Measurements from ENCODE around the gene RIC8A. TPM values are rescaled to one million over a fixed set of nuclear protein-coding genes. Genes with fewer than 3 reads are reported as not detected.

RIC8A gene
- total and polyA plus RNA-seq, 7 experiments from 2014 or later = 74.4 to 119 (median 92.0) TPM

DNA sequence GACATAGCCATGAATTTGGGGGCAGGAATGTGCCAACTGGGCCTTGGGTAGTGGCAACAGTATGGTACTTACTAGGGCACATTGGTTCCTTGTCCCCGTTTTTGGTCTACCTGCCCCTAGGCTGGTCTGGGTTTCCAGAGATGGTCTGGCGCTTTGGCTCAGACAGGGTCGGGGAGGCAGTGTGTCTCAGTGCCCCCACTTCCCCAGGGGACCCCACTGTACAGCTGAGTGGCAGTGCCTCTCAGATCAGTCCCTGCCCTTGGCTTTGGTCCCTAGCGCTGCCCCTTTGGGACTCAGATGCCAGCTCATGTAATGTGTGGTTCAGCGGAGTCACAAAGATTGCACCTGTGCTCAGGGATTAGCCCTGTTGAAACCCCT lies 3.3 kb downstream of the RIC8A start:
- CTCF ChIA-PET = interaction anchor here (0.5 kb wide), 1 partner anchor 125 kb away, joined by 3 read pairs; no protein-coding TSS in a partner anchor
- POLR2A ChIA-PET = no interaction called here
- DNase-seq = peak in 1 of 9 donors; percentile 6
- ATAC-seq = no peak
- H3K4me1 Mint-ChIP-seq = peaks cover 0 to 37% (median 21%) of the 10 kb centered on the region in 7 donors
- intact Hi-C loops (cut with micrococcal nuclease) = no loop called here
- Histone ChIP-seq H3K9me3 (ENCODE audit: control insufficient read depth in 2 of 3, low read length in 3 of 3) (no peaks in the 10 kb centered on the region), H3K4me3 (ENCODE audit: low read length) (no peak overlapping the region), H3K27ac (ENCODE audit: low read depth, low read length) (peak overlapping the region; percentile 32), H3K27me3 (ENCODE audit: control insufficient read depth in 2 of 2, insufficient read depth in 2 of 2, low read length in 2 of 2) (no peaks in the 10 kb centered on the region), H3K36me3 (ENCODE audit: control insufficient read depth in 2 of 3, insufficient read depth in 3 of 3, low read length in 3 of 3) (peaks cover 23 to 68% (median 42%) of the 10 kb centered on the region in 3 experiments), H3K4me1 (ENCODE audit: control insufficient read depth in 2 of 2, insufficient read depth in 2 of 2, low read length in 2 of 2) (peaks cover 14 to 24% of the 10 kb centered on the region in 2 donors)
- H3K27me3 Mint-ChIP-seq = no peaks in the 10 kb centered on the region
- H3K36me3 Mint-ChIP-seq = peaks cover 4 to 29% (median 9%) of the 10 kb centered on the region in 5 donors
- H3K9me3 Mint-ChIP-seq = peaks cover 0 to 4% (median 0%) of the 10 kb centered on the region in 11 donors
- H3K27ac Mint-ChIP-seq = peak overlapping the region in 5 of 9 donors; percentile 29 to 99 (median 34)
- H3K4me3 Mint-ChIP-seq = peak overlapping the region in 6 of 10 donors; percentile 18 to 96 (median 62)

DNA sequence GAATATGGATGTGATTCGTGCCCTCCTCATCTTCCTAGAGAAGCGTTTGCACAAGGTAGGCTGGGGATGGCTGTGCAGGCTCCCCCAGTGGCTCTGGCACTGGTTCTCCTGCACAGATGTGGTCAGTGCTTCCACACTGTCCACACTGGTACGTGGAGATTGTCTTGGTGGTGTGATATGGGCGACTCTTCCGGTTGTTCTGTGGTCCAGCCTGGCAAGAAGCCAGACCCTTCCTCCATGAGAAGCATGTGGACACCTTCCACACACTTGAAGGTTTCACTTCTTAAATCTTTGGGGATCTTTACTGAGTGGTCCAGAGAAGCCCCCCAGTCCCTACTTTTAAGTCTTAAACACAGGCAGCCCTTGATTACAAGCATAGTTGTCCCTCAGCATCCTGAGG lies 3.8 kb downstream of the RIC8A start:
- H3K36me3 Mint-ChIP-seq = peaks cover 4 to 29% (median 9%) of the 10 kb centered on the region in 5 donors
- peak overlapping the region in 7 of 9 donors; percentile 28 to 77 (median 59) for H3K27ac Mint-ChIP-seq
- H3K9me3 Mint-ChIP-seq = peaks cover 0 to 4% (median 0%) of the 10 kb centered on the region in 11 donors

DNA sequence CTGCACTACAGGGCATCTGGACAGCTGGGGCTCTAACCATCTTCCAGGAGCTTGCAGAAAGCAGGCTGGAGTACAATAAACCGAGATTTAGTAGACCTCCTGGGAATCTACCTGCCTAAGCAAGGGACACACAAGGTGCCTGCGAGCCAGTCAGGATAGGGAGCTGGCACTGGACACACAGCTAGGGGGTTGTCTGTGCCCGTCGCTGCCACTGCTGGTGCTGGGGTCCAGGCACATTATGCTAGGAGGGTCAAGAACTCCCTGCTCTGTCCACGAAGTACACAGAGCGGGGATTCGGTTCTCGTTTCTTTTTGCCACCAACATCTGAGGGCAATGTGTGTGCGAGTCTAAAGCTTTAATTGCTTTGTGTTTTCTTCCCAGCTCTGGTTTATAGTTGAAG lies 4.2 kb downstream of the RIC8A start:
- ATAC-seq (no peak), DNase-seq (no peak)
- H3K27ac Mint-ChIP-seq = peak overlapping the region in 5 of 9 donors; percentile 34 to 77 (median 63)
- Histone ChIP-seq H3K27ac (ENCODE audit: low read depth, low read length) (peak overlapping the region; percentile 32), H3K4me1 (ENCODE audit: control insufficient read depth in 2 of 2, insufficient read depth in 2 of 2, low read length in 2 of 2) (peaks cover 5 to 17% of the 10 kb centered on the region in 2 donors), H3K9me3 (ENCODE audit: control insufficient read depth in 2 of 3, low read length in 3 of 3) (no peaks in the 10 kb centered on the region), H3K36me3 (ENCODE audit: control insufficient read depth in 2 of 3, insufficient read depth in 3 of 3, low read length in 3 of 3) (peaks cover 23 to 73% (median 42%) of the 10 kb centered on the region in 3 experiments), H3K27me3 (ENCODE audit: control insufficient read depth in 2 of 2, insufficient read depth in 2 of 2, low read length in 2 of 2) (no peaks in the 10 kb centered on the region), H3K4me3 (ENCODE audit: low read length) (no peak overlapping the region)
- H3K4me1 Mint-ChIP-seq = peaks cover 0 to 31% (median 14%) of the 10 kb centered on the region in 7 donors
- POLR2A ChIA-PET = interaction anchor here (0.8 to 1.1 kb wide), 2 partner anchors 9 to 23 kb away, joined by 4 read pairs; no protein-coding TSS in a partner anchor
- CTCF ChIA-PET = interaction anchor here (0.6 kb wide), 1 partner anchor 21 kb away, joined by 3 read pairs; no protein-coding TSS in a partner anchor
- H3K27me3 Mint-ChIP-seq = no peaks in the 10 kb centered on the region
- peak overlapping the region in 2 of 10 donors; percentile 18 to 96 for H3K4me3 Mint-ChIP-seq
- H3K36me3 Mint-ChIP-seq = peaks cover 4 to 29% (median 9%) of the 10 kb centered on the region in 5 donors
- intact Hi-C loops (cut with micrococcal nuclease) = no loop called here
- peaks cover 0 to 4% (median 0%) of the 10 kb centered on the region in 11 donors for H3K9me3 Mint-ChIP-seq

More for the DNA sequence above, 3.8 kb downstream of the RIC8A start:
- H3K27me3 Mint-ChIP-seq = no peaks in the 10 kb centered on the region
- peaks cover 9 to 19% of the 10 kb centered on the region in 2 donors for H3K4me1 ChIP-seq (ENCODE audit: control insufficient read depth in 2 of 2, insufficient read depth in 2 of 2, low read length in 2 of 2)
- ATAC-seq (no peak), DNase-seq (no peak)
- no peak overlapping the region for H3K4me3 ChIP-seq (ENCODE audit: low read length)
- no peaks in the 10 kb centered on the region for H3K27me3 ChIP-seq (ENCODE audit: control insufficient read depth in 2 of 2, insufficient read depth in 2 of 2, low read length in 2 of 2)
- ChIA-PET POLR2A (interaction anchor here (0.8 to 1.1 kb wide), 2 partner anchors 8 to 24 kb away, joined by 4 read pairs; no protein-coding TSS in a partner anchor), CTCF (no interaction called here)
- H3K4me3 Mint-ChIP-seq = peak overlapping the region in 8 of 10 donors; percentile 18 to 96 (median 60)
- peak overlapping the region; percentile 32 for H3K27ac ChIP-seq (ENCODE audit: low read depth, low read length)
- peaks cover 23 to 71% (median 42%) of the 10 kb centered on the region in 3 experiments for H3K36me3 ChIP-seq (ENCODE audit: control insufficient read depth in 2 of 3, insufficient read depth in 3 of 3, low read length in 3 of 3)
- H3K9me3 ChIP-seq (ENCODE audit: control insufficient read depth in 2 of 3, low read length in 3 of 3) = no peaks in the 10 kb centered on the region
- intact Hi-C loops (cut with micrococcal nuclease) = no loop called here
- H3K4me1 Mint-ChIP-seq = peaks cover 0 to 32% (median 16%) of the 10 kb centered on the region in 7 donors

DNA sequence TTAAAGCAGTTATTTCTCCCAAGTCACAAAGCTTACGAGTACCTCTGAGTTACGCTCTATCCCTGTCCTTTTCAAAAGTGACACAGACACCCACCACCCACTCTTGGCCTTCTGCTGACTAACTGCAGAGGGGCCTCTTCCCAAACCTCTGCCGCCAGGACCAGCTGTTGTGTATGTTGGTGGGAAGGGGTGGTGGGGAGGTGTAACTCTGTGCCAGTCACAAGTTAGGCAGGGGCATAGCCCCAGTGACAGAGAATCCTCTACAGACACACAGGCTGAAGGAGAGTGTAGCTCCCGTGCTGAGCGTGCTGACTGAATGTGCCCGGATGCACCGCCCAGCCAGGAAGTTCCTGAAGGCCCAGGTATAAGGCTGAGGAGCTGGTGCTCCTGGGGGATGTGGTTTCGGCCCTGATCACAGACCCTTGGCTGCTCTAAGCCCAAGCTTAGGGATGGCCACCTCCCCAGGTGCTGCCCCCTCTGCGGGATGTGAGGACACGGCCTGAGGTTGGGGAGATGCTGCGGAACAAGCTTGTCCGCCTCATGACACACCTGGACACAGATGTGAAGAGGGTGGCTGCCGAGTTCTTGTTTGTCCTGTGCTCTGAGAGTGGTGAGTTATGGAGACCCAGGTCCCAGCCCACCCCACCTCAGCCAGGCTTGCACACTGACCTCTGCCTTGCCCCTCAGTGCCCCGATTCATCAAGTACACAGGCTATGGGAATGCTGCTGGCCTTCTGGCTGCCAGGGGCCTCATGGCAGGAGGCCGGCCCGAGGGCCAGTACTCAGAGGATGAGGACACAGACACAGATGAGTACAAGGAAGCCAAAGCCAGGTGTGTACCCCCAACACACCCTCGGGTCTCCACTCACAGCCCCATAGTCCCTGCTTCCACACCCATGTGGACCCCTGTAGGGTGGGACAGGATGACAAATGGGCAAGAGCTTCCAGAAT lies 4.9 kb downstream of the RIC8A start:
- no peaks in the 10 kb centered on the region for H3K27me3 Mint-ChIP-seq
- CTCF ChIA-PET = interaction anchor here (0.6 kb wide), 2 partner anchors 20 to 38 kb away, joined by 3 read pairs; no protein-coding TSS in a partner anchor
- Histone ChIP-seq H3K36me3 (ENCODE audit: control insufficient read depth in 2 of 3, insufficient read depth in 3 of 3, low read length in 3 of 3) (peaks cover 23 to 69% (median 42%) of the 10 kb centered on the region in 3 experiments), H3K4me3 (ENCODE audit: low read length) (no peak overlapping the region), H3K9me3 (ENCODE audit: control insufficient read depth in 2 of 3, low read length in 3 of 3) (no peaks in the 10 kb centered on the region), H3K27ac (ENCODE audit: low read depth, low read length) (peak overlapping the region; percentile 23), H3K4me1 (ENCODE audit: control insufficient read depth in 2 of 2, insufficient read depth in 2 of 2, low read length in 2 of 2) (peaks cover 5 to 17% of the 10 kb centered on the region in 2 donors), H3K27me3 (ENCODE audit: control insufficient read depth in 2 of 2, insufficient read depth in 2 of 2, low read length in 2 of 2) (no peaks in the 10 kb centered on the region)
- POLR2A ChIA-PET = interaction anchor here (0.6 to 1.1 kb wide), 3 partner anchors 9 to 23 kb away, joined by 3 to 4 read pairs (median 4); no protein-coding TSS in a partner anchor
- H3K9me3 Mint-ChIP-seq = peaks cover 0 to 4% (median 0%) of the 10 kb centered on the region in 11 donors
- H3K4me3 Mint-ChIP-seq = no peak overlapping the region
- no peak for ATAC-seq
- peaks cover 0 to 31% (median 14%) of the 10 kb centered on the region in 7 donors for H3K4me1 Mint-ChIP-seq
- peaks cover 4 to 29% (median 9%) of the 10 kb centered on the region in 5 donors for H3K36me3 Mint-ChIP-seq
- peak overlapping the region in 1 of 9 donors; percentile 14 for H3K27ac Mint-ChIP-seq
- intact Hi-C loops (cut with micrococcal nuclease) = no loop called here
- peak in 1 of 9 donors; percentile 7 for DNase-seq

DNA sequence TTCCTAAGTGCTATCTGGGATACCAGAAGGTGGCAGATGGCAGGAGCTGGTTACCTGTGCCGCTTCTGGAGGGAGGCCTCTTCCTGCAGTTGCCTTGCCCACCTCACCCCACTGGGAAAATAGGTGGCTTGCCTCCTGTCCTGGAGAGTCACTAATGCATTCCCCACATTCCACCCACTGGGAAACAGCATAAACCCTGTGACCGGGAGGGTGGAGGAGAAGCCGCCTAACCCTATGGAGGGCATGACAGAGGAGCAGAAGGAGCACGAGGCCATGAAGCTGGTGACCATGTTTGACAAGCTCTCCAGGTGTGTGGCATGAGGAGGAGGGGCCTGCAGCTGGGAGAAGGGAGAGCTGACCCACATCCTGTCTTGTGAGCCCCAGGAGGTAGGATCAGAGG lies 5.6 kb downstream of the RIC8A start:
- Mint-ChIP-seq H3K9me3 (peaks cover 0 to 2% (median 0%) of the 10 kb centered on the region in 11 donors), H3K27ac (peak overlapping the region in 4 of 9 donors; percentile 37 to 73 (median 46)), H3K36me3 (peaks cover 4 to 32% (median 9%) of the 10 kb centered on the region in 5 donors), H3K4me3 (peak overlapping the region in 1 of 10 donors; percentile 45), H3K27me3 (no peaks in the 10 kb centered on the region), H3K4me1 (peaks cover 0 to 36% (median 14%) of the 10 kb centered on the region in 7 donors)
- no peaks in the 10 kb centered on the region for H3K27me3 ChIP-seq (ENCODE audit: control insufficient read depth in 2 of 2, insufficient read depth in 2 of 2, low read length in 2 of 2)
- POLR2A ChIA-PET = no interaction called here
- no peak for ATAC-seq
- peaks cover 5 to 17% of the 10 kb centered on the region in 2 donors for H3K4me1 ChIP-seq (ENCODE audit: control insufficient read depth in 2 of 2, insufficient read depth in 2 of 2, low read length in 2 of 2)
- no peaks in the 10 kb centered on the region for H3K9me3 ChIP-seq (ENCODE audit: control insufficient read depth in 2 of 3, low read length in 3 of 3)
- DNase-seq = peak in 1 of 9 donors; percentile 4
- intact Hi-C loops (cut with micrococcal nuclease) = no loop called here
- peaks cover 23 to 69% (median 42%) of the 10 kb centered on the region in 3 experiments for H3K36me3 ChIP-seq (ENCODE audit: control insufficient read depth in 2 of 3, insufficient read depth in 3 of 3, low read length in 3 of 3)
- H3K27ac ChIP-seq (ENCODE audit: low read depth, low read length) = peak overlapping the region; percentile 23
- H3K4me3 ChIP-seq (ENCODE audit: low read length) = no peak overlapping the region
- CTCF ChIA-PET = interaction anchor here (0.6 kb wide), 1 partner anchor 37 kb away, joined by 3 read pairs; no protein-coding TSS in a partner anchor

DNA sequence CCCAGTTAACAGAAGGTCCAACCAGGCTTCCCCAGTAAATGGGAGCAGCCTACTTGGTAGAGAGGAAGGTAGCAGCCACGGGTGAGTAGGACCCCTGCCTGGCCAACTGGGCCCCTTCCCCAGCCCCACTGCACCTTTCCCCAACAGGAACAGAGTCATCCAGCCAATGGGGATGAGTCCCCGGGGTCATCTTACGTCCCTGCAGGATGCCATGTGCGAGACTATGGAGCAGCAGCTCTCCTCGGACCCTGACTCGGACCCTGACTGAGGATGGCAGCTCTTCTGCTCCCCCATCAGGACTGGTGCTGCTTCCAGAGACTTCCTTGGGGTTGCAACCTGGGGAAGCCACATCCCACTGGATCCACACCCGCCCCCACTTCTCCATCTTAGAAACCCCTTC lies 6.6 kb downstream of the RIC8A start:
- ChIA-PET POLR2A (no interaction called here), CTCF (interaction anchor here (0.6 kb wide), 1 partner anchor 382 kb away, joined by 4 read pairs; no protein-coding TSS in a partner anchor)
- Histone ChIP-seq H3K4me3 (ENCODE audit: low read length) (no peak overlapping the region), H3K27me3 (ENCODE audit: control insufficient read depth in 2 of 2, insufficient read depth in 2 of 2, low read length in 2 of 2) (no peaks in the 10 kb centered on the region), H3K9me3 (ENCODE audit: control insufficient read depth in 2 of 3, low read length in 3 of 3) (no peaks in the 10 kb centered on the region), H3K36me3 (ENCODE audit: control insufficient read depth in 2 of 3, insufficient read depth in 3 of 3, low read length in 3 of 3) (peaks cover 23 to 69% (median 46%) of the 10 kb centered on the region in 3 experiments), H3K27ac (ENCODE audit: low read depth, low read length) (no peak overlapping the region), H3K4me1 (ENCODE audit: control insufficient read depth in 2 of 2, insufficient read depth in 2 of 2, low read length in 2 of 2) (peaks cover 4 to 17% of the 10 kb centered on the region in 2 donors)
- intact Hi-C loops (cut with micrococcal nuclease) = no loop called here
- Mint-ChIP-seq H3K4me1 (peaks cover under 1 to 36% (median 14%) of the 10 kb centered on the region in 7 donors), H3K27me3 (no peaks in the 10 kb centered on the region), H3K9me3 (no peaks in the 10 kb centered on the region), H3K36me3 (peaks cover 4 to 32% (median 9%) of the 10 kb centered on the region in 5 donors), H3K4me3 (no peak overlapping the region), H3K27ac (peak overlapping the region in 1 of 9 donors; percentile 14)
- DNase-seq (peak in 1 of 9 donors; percentile 7), ATAC-seq (no peak)

Data from naive thymus-derived CD4-positive, alpha-beta T cell (primary cell).